Measurements from ENCODE around the gene SF3A2.

DNA sequence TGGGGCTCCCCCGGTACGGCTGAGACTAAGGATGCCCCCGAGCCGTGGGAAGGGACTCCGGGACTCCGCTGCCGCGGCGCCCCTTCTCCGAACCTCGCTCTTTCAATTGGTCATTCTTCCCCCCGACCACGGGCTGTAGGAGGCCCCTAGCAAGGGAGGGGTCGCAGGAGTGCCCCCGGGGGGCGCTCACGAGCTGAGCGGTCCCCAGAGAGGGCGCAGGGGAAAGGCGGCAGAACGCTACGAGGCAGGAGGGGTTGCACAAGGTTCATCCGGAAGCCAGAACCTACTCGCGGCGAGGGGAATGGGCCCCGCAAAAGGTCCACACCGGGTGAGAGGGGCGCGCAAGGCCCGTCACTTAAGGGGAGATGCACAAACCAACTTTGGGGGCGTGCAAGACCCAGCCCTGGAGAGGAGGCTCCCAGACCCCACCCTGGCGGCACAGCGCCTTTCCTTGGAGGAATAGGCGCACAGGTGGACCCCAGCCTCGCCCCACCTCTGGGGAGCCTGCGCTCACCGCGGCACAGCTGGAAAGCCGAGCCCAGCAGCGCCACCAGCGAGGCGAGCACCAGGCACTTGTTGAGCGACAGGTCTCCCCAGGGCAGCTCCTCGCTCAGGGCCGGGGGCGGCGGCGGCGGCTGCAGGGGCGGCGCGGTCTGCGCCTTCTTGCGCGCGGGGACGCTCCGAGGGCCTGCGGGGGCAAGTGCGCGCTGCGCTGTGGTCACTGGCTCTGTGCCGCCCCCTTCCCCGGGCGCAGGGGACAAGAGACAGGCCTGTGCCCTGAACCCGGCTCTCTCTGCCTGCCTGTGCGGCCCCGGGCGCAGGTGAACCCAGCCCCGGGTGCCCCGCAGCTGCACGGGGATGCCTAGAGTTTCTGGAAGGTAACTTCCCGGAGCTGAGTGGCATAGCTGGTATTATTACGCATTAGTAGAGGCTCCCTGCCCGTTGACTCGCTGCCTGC, 16.8 kb downstream of the SF3A2 start:
- TF ChIP-seq, protein P1, sequence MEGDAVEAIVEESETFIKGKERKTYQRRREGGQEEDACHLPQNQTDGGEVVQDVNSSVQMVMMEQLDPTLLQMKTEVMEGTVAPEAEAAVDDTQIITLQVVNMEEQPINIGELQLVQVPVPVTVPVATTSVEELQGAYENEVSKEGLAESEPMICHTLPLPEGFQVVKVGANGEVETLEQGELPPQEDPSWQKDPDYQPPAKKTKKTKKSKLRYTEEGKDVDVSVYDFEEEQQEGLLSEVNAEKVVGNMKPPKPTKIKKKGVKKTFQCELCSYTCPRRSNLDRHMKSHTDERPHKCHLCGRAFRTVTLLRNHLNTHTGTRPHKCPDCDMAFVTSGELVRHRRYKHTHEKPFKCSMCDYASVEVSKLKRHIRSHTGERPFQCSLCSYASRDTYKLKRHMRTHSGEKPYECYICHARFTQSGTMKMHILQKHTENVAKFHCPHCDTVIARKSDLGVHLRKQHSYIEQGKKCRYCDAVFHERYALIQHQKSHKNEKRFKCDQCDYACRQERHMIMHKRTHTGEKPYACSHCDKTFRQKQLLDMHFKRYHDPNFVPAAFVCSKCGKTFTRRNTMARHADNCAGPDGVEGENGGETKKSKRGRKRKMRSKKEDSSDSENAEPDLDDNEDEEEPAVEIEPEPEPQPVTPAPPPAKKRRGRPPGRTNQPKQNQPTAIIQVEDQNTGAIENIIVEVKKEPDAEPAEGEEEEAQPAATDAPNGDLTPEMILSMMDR (conservative IDR thresholded peaks at IDR 0.05): no peak
- TF ChIP-seq ZFX (IDR thresholded peaks at IDR 0.05): no peak

Measured in C4-2B (cell line).